Activated CD4-positive, alpha-beta T cell treated with anti-CD3 and anti-CD28 coated beads, Interleukin-2, amount 50 U/mL, for 48 hours (primary cell): ENCODE data around the gene KMT2D.
A peak's percentile ranks its signal among the peaks of the same experiment; 100 is the strongest.

Experiments
- DNase-seq, 2 experiments: peaks; one replicate each; pipeline ENCODE4 v3.0.0-alpha.2; 2020

The KMT2D gene, protein sequence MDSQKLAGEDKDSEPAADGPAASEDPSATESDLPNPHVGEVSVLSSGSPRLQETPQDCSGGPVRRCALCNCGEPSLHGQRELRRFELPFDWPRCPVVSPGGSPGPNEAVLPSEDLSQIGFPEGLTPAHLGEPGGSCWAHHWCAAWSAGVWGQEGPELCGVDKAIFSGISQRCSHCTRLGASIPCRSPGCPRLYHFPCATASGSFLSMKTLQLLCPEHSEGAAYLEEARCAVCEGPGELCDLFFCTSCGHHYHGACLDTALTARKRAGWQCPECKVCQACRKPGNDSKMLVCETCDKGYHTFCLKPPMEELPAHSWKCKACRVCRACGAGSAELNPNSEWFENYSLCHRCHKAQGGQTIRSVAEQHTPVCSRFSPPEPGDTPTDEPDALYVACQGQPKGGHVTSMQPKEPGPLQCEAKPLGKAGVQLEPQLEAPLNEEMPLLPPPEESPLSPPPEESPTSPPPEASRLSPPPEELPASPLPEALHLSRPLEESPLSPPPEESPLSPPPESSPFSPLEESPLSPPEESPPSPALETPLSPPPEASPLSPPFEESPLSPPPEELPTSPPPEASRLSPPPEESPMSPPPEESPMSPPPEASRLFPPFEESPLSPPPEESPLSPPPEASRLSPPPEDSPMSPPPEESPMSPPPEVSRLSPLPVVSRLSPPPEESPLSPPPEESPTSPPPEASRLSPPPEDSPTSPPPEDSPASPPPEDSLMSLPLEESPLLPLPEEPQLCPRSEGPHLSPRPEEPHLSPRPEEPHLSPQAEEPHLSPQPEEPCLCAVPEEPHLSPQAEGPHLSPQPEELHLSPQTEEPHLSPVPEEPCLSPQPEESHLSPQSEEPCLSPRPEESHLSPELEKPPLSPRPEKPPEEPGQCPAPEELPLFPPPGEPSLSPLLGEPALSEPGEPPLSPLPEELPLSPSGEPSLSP (N-terminal part only)

DNA sequence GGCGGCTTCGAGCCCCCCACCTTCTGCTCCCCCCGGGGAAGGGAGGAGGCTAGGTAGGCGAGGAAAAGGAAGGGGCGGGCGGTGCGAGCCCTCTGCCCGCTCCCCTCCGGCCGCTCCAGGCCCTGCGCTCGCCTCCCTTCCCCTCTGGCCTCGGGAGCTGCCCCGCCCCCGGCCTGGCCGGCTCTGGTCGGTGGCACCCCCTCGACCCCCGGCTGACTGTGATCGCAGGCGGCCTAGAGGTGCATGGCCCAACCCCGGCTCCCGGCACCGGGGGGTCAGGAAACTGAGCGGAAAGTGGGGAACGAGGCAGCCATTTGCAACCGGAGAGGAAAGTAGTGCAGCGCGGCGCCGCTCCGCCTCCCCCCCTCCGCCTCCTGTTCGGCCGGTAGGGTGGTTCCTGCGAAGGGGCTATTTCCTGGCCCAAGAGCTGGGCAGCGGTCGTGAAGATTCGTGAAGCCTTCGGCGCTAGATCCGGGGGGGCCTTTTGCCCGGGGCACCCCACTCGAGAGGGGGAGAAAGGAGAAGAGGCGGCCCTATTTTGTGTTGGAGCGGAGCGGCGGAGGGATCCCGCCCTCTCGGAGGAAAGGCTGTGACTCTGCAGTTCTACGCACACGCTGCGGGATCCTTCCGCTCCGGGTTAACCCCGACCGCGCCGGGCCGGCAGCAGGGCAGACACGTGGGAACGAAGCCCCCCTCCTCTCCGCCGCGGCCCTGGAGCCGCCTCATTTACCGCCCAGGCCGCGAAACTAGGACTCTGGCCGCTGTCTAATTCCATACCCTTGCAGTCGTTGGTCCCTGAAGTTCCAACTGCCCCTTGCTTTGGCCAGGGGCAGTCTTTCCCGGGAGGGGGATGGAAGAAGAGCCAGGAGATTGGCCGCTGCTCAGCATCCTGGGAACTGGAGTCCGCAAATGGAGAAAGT, at the start of gene KMT2D:
Gene KMT2D (minus strand): TSS at position 558 of the 920 bp plus-strand sequence. CDS start 5,470 bp downstream, outside the sequence.
- DNase-seq, result peak; percentile 89 to 91

DNA sequence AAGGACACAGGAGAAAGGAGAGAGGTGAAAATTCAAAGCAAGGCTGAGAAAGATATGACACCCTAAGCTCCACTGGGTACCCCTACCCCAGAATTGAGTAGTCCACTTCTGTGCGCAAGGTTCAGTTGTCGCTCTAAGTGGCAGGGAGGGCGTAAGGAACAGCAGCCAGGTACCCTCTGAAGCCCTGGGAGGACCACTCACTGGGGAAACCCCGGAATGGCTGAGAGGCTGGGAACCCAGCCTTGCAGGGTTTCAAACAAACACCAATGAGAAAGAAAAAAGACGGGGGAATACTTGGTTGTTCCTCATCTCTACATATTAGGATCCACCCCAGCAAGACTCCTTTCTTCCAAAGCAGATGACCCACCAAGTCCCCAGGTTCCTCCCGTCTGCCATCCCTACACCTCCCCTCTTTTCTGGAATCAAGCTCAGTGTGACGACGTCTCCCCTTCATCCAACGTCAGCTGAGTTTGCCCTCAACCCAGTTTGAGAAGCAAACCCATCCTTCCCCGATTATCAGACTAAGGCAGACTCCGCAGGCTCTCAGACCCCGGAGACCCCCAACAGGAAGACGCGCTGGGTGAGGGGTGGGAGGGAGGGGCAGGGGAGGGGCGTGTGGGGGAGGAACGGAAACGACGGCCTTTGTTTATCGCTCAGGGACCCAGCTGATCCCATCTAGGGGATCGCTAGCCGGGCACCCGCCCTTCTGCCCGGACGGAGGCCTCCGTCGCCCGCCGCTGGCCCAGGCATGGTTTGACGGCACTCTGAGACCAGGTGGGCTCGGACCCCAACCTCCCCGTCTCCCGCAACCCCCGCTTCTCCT, 49.3 kb upstream of the KMT2D start:
- no peak for DNase-seq

DNA sequence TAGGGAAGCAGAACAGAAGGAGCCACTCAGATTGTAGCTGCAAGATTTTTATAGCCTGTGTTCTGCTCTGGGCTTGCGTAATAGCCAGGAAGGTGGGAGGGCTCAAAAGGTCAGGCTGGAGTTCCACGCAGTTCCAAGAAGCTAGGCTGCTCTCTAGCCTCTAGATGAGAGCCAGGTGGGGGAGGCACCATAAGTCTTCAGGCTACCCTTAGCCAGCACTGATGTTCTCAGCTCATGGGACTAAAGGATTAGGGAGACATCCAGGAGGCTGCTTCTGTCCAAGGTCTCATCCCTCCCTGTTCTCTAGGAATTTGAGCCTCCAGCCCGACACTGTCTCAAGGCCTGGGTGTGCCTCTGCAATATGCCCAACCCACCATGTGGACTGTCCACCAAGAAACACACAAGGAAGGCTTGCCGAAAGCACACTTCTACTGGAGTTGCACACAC, 48.4 kb upstream of the KMT2D start:
- DNase-seq, result no peak

DNA sequence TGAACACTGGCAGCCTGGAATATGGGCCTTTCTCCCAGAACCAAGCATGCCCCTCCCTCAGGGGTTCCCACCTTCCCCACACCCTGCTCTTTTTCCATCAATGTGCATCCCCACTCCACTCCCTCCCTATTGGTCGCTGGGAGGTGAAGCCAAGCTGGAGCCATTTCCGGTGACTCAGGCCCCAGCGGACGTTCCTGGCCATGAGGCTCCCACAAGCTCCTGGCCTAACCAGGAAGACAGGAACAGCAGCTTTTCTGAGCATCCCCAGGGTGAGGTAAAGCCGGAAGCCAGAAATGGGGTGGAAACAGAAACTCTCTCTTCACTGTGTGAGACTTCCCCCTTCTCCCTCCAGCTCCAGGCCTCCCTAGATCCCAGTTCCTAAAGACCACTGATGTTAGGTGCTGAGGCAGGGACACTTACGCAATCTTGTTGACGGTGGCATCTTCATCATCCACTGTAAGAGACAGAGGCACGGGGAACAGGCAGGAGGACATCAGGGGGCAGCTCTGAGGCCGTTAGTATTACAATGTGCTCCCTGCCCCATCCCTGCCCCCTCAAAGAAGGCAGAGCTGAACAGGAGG, 45.0 kb upstream of the KMT2D start:
- no peak for DNase-seq

- no peak for DNase-seq
Measured at GRCh38 chr12:49104822-49105221, 44.2 kb upstream of the KMT2D start.

GRCh38 chr12:49100380-49100779, 39.8 kb upstream of the KMT2D start:
- DNase-seq, result no peak

DNA sequence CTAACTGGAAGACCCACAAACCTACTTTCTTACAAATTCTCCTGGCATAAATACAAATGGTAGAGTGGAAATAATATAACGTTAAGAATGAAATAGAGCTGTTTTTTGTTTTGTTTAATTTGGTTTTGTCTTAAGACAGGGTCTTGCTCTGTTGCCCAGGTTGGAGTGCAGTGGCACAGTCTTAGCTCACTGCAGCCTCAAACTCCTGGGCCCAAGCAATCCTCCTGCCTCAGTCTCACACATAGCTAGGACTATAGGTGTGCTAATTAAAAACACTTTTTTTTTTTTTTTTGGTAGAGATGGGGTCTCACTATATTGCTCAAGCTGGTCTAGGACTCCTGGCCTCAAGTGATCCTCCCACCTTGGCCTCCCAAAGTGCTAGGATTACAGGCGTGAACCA, 38.1 kb upstream of the KMT2D start:
- no peak for DNase-seq

GRCh38 chr12:49098035-49098451, 37.4 kb upstream of the KMT2D start:
- DNase-seq, result peak; percentile 74 to 75

- DNase-seq, result no peak
Measured at GRCh38 chr12:49097381-49097780, 36.8 kb upstream of the KMT2D start.

DNA sequence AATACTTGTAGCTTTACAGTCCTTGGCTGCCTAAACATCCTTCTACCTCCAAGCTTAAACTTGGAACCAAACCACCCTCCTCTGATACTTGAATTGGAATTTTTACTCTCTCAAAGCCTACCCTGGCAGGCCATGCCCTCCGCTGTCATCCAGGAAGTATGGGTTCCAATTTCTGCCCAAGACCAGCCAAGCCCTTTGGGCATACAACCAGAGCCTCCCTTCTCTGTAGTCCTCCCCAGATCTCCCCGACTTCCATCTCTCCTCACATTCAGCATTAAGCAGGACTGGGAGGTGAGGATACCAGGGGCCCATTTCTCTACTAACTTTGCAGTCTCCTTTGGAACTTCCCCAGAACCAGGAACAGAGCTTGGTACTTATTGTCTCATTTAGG, 34.4 kb upstream of the KMT2D start:
- DNase-seq, result no peak

- DNase-seq, result peak in 1 of 2 experiments; percentile 10
Measured at GRCh38 chr12:49094160-49094974, 33.8 kb upstream of the KMT2D start, which contains the start of gene DHH. Gene DHH (minus strand): TSS chr12:49094801. CDS start chr12:49094512, 289 bp downstream.

- no peak for DNase-seq
Measured at GRCh38 chr12:49093792-49094159, 33.2 kb upstream of the KMT2D start.

- DNase-seq, result no peak
Measured at GRCh38 chr12:49092816-49093406, 32.3 kb upstream of the KMT2D start.

DNA sequence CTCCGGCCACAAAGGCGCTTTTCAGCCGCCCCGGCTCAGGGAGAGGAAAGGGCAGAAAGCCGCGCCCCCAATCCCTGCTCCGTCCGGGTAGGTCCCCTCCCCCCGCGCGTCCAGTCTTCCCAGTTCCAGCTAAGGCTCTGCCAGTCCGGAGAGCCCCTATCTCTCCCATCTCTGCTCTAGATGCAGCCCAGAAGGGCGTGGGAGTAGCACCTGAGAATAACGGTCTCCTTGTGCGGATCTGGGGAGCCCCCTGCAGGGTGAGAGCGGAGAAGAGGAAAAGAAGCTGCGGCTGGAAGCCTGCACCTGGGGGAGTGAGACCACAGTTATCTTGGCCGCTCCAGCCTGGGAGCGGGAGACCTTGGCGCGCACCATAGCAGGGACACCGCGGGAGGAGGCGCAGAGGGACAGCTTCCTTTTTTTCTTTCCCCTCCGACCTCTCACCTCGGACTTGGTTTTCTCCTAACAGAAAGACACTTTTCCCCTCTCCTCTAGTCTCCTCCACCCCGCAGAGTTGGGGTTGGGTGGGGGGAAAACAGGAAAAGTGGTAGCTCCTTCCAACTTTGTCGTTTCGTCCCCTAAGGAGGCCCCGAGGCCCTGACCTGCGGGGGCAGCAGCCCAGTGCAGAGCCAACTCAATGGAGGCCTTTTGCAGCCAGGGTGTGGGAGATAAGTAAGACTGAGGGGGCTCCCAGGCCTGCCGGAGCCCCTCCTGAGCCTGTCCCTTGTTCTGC, 31.7 kb upstream of the KMT2D start:
- peak; percentile 68 to 76 for DNase-seq

- no peak for DNase-seq
Measured at GRCh38 chr12:49091836-49092085, 31.2 kb upstream of the KMT2D start.

DNA sequence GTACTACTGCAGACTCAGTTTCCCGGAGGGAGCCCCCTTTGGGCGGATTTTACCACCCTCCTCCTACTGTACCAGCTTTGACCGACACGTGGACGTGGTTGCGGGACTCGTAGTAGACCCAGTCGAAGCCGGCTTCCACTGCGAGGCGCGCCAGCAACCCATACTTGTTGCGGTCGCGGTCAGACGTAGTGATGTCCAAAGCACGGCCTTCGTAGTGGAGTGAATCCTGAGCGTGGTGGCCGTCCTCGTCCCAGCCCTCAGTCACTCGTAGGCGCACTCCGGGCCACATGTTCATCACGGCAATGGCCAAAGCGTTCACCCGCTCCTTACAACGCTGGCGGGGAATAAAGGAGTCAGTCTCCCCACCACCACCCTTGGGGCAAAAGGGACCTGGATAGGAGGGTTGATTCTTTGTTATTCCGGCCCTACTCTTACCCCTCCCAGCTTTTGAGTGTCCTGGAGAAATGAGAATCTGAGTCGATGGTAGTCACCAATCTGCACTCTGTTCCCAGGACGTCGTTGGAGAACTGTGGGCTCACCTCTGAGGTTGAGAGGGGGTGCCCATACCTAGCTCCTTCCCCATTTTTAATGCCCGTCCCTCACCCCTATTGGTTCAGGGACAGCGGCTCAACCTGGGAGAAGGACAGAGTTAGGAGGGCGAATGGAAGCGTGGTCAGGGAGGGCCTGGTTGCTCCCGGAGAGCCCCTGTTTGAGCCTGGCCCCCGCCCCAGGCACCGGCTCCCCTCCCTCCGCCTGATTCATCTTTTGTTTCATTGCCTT, 30.7 kb upstream of the KMT2D start:
- DNase-seq, result peak in 1 of 2 experiments; percentile 10

DNA sequence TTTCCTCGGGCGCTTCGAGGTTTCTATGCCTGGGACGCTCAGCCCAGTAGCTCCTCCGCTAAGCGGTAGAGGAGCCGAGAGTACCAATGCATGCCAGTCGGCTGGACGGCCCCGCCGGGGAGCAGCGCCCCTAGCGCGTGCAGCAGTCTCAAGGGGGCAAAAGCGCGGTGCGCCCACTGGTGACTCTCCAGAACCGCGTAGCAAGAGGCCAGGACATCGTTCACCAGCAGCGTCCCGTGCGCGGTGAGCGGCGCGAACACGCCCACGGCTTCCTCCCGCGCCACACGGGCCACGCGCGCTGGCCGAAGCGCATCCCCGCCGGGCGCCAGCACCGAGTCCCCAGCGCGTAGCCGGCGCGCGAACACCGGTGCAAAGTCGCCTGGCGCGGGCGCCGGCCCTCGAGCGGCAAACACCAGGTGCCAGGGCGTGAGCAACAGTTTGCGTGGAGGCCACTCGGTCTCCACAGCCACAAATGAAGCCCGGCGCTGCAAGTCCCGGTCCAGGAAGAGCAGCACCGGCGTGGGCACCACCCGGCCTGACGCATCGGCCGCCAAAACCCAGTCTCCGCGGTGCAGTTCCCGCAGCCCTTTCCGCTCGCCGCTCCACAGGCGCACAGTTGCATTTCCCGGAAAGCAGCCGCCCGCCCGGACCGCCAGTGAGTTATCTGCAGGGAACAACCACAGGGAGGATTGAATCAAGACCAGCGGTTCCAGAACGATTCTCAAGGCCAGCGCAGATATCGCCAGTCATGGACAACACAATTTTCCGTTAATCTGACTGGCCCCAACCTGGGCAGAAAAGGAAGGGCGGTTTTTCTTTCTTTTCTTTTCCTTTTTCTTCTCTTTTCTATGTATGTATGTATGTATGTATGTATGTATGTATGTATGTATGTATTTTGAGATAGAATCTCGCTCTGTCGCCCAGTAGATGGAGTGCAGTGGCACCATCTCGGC, 29.5 kb upstream of the KMT2D start:
- peak; percentile 46 to 53 for DNase-seq
